ENCODE measurements around the gene TRIM13. TPM values are rescaled to one million over a fixed set of nuclear protein-coding genes. Genes with fewer than 3 reads are reported as not detected.

The TRIM13 gene
- total RNA-seq, 1 experiment from 2014 or later: 45.4 TPM

DNA sequence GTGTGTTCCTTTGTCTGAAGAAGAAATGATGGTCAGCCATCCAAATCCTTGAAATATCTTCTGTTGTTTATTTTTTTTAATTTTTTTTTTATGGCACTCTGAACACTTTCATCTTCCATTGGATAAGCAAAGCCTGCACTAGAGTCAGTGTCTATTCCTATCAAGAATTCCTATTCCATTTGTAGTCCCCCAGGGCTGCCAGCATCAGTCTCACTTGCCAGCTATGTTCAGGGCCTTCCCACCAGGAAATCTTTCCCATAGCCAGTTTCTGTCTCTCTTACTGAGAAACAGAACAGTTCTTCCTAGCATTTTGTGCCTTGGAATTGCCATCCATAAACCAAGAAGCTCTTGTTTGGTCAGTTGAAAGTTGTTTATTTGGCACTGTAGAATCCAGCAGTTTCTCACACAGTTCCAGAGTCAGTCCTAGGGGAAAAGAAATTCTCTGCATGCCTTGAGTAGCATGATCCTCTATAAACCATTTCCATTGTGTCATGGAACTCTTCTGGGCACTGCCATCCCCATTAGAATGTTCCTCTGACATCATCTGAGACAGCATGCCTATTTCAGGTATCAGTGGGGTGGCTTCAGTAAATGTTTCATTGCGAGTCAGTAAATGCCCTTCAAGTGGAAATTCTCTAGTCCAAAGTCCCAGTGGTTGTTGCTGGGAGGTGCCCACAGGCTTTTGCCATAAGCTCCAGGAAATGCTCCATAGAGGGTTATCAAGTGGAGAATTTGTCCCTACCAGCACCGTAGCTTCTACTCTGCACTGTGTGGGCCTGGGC, 42.0 kb upstream of the TRIM13 start:
- H2BK12ac ChIP-seq (ENCODE audit: insufficient read length, low read depth, low read length): no peak overlapping the region
- no peak overlapping the region for H2AK5ac ChIP-seq (ENCODE audit: insufficient read length, low read length)
- H3K9me3 ChIP-seq (ENCODE audit: control insufficient read depth, low read depth, low read length): no peaks in the 10 kb centered on the region
- H4K20me1 ChIP-seq (ENCODE audit: control insufficient read depth, insufficient read depth, insufficient read length): no peaks in the 10 kb centered on the region
- no peaks in the 10 kb centered on the region for H3K27me3 ChIP-seq (ENCODE audit: insufficient read depth, low read length)
- no peaks in the 10 kb centered on the region for H3K23me2 ChIP-seq (ENCODE audit: insufficient read length, low read depth, low read length, poor library complexity, severe bottlenecking)
- no peaks in the 10 kb centered on the region for H3K79me1 ChIP-seq (ENCODE audit: insufficient read depth, low read depth, low read length, poor library complexity, severe bottlenecking)
- no peaks in the 10 kb centered on the region; the same call in 1 of the 2 replicates for H3K27me3 Mint-ChIP-seq (ENCODE audit: low read depth)
- no peaks in the 10 kb centered on the region for H3K36me3 Mint-ChIP-seq (ENCODE audit: insufficient read depth in 1 of 3, low read depth in 3 of 3)
- H3K27ac ChIP-seq (ENCODE audit: insufficient read length, low read depth, low read length): no peak overlapping the region
- H3K4me3 Mint-ChIP-seq: no peak overlapping the region
- H3K9me3 Mint-ChIP-seq: peaks cover 0 to 7% of the 10 kb centered on the region in 2 experiments; a peak in 1 of 5 replicates
- no peak overlapping the region for H3K4me2 ChIP-seq (ENCODE audit: insufficient read depth, insufficient read length, low read length)
- WGBS (ENCODE audit: extremely low coverage, insufficient read length, low lambda C conversion rate): no CpG with 5 or more reads among the region's 2 CpGs
- DNase-seq: no peak
- no peak overlapping the region for H4K8ac ChIP-seq (replicated peaks; ENCODE audit: insufficient read length, low read depth, low read length)
- H3K14ac ChIP-seq (ENCODE audit: insufficient read depth, low read length): no peak overlapping the region
- no peak overlapping the region for H2AFZ ChIP-seq (ENCODE audit: low read length)
- no peak overlapping the region for H2BK15ac ChIP-seq (ENCODE audit: low read depth, low read length)
- no peak overlapping the region for H2BK120ac ChIP-seq (ENCODE audit: low read depth, low read length, poor library complexity, severe bottlenecking)
- no peak overlapping the region for H3K18ac ChIP-seq (ENCODE audit: insufficient read length, low read depth, low read length)
- H3K4me1 Mint-ChIP-seq: no peaks in the 10 kb centered on the region
- no peaks in the 10 kb centered on the region for H3K4me1 ChIP-seq (ENCODE audit: insufficient read depth, low read length)
- H4K91ac ChIP-seq (ENCODE audit: insufficient read length, low read depth, low read length): no peak overlapping the region
- H3K9ac ChIP-seq (ENCODE audit: extremely low read depth, insufficient read length, low read length): no peak overlapping the region
- no peak overlapping the region for H3K4ac ChIP-seq (ENCODE audit: low read depth, low read length)
- no peak overlapping the region for H3K56ac ChIP-seq (ENCODE audit: insufficient read length, low read depth, low read length)
- H3K27ac Mint-ChIP-seq: no peak overlapping the region
- no peak overlapping the region for H2BK20ac ChIP-seq (ENCODE audit: low read depth, low read length, poor library complexity, severe bottlenecking)
- no peak overlapping the region for H4K5ac ChIP-seq (ENCODE audit: insufficient read length, low read depth, low read length)
- TF ChIP-seq, protein P1, sequence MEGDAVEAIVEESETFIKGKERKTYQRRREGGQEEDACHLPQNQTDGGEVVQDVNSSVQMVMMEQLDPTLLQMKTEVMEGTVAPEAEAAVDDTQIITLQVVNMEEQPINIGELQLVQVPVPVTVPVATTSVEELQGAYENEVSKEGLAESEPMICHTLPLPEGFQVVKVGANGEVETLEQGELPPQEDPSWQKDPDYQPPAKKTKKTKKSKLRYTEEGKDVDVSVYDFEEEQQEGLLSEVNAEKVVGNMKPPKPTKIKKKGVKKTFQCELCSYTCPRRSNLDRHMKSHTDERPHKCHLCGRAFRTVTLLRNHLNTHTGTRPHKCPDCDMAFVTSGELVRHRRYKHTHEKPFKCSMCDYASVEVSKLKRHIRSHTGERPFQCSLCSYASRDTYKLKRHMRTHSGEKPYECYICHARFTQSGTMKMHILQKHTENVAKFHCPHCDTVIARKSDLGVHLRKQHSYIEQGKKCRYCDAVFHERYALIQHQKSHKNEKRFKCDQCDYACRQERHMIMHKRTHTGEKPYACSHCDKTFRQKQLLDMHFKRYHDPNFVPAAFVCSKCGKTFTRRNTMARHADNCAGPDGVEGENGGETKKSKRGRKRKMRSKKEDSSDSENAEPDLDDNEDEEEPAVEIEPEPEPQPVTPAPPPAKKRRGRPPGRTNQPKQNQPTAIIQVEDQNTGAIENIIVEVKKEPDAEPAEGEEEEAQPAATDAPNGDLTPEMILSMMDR (conservative IDR thresholded peaks at IDR 0.05): no peak
- no peak overlapping the region for H3K23ac ChIP-seq (ENCODE audit: insufficient read length, low read depth, low read length)
- H2BK5ac ChIP-seq (ENCODE audit: insufficient read length, low read length): no peak overlapping the region
- no peaks in the 10 kb centered on the region for H3K79me2 ChIP-seq (ENCODE audit: insufficient read depth, low read length)
- H3T11ph ChIP-seq (ENCODE audit: low read length): no peak overlapping the region
